K562 (cell line): ENCODE data around the gene FERMT3. TPM values are rescaled to one million over a fixed set of nuclear protein-coding genes. Genes with fewer than 3 reads are reported as not detected.

ENCODE experiments used
- ARNT ChIP-seq, 2 experiments: fragments of 450-650 bp; IDR thresholded peaks; 2 replicates each; pipeline ENCODE4 v1.6.1; 2016; ENCODE audit warnings: mild to moderate bottlenecking in 1 of 2
- CCAR2 ChIP-seq: fragments of 200-400 bp; formaldehyde crosslinking; IDR thresholded peaks from 2 replicates; pipeline ENCODE4 v1.6.1; 2017; ENCODE audit warnings: mild to moderate bottlenecking, low read depth, low read length
- CEBPB ChIP-seq: fragments of 450-650 bp; IDR thresholded peaks from 2 replicates; pipeline ENCODE4 v1.6.1; 2016; ENCODE audit warnings: missing genetic modification characterization, missing compliant biosample characterization
- CTCF ChIP-seq, 3 experiments: IDR thresholded peaks in 2 of 3; conservative IDR thresholded peaks in 1 of 3; 2 replicates each; pipeline ENCODE4 v1.5.1; 2011 to 2012; ENCODE audit warnings: low read length in 3 of 3, mild to moderate bottlenecking in 3 of 3, control low read depth in 2 of 3, improper control_type of control experiment in 1 of 3, inconsistent platforms in 1 of 3, low read depth in 1 of 3, mixed read lengths in 1 of 3, moderate library complexity in 1 of 3; ENCODE audit not compliant: insufficient read depth in 2 of 3
- DLX4 ChIP-seq: fragments of 250-450 bp; sonication (Bioruptor Pico); IDR thresholded peaks from 2 replicates; pipeline ENCODE4 v1.6.1; 2021; ENCODE audit warnings: mild to moderate bottlenecking
- GATA2 ChIP-seq: sonication (generic); formaldehyde crosslinking; IDR thresholded peaks from 2 replicates; pipeline ENCODE4 v1.4.0; 2020; ENCODE audit warnings: mild to moderate bottlenecking, missing genetic modification reagents
- GTF2F1 ChIP-seq: IDR thresholded peaks from 2 replicates; pipeline ENCODE4 v1.6.1; 2011; ENCODE audit warnings: low read depth, low read length, improper control_type of control experiment
- HNRNPL ChIP-seq: fragments of 200-400 bp; formaldehyde crosslinking; IDR thresholded peaks from 2 replicates; pipeline ENCODE4 v1.6.1; 2017; ENCODE audit warnings: low read depth, mild to moderate bottlenecking, low read length
- JUN ChIP-seq, 2 experiments: sonication (generic) in 1 of 2; formaldehyde crosslinking in 1 of 2; IDR thresholded peaks; 2 replicates each; pipeline versions ENCODE4 v1.6.1 to v1.8.0; 2012 to 2022; ENCODE audit warnings: borderline replicate concordance in 2 of 2, mild to moderate bottlenecking in 2 of 2, improper control_type of control experiment in 1 of 2, low read depth in 1 of 2, low read length in 1 of 2, missing genetic modification reagents in 1 of 2
- MEF2A ChIP-seq: IDR thresholded peaks from 2 replicates; pipeline ENCODE4 v1.6.1; 2011; ENCODE audit warnings: low read depth, mild to moderate bottlenecking, low read length, moderate library complexity; ENCODE audit not compliant: control insufficient read depth
- MEF2D ChIP-seq: conservative IDR thresholded peaks from 2 replicates; pipeline ENCODE4 v1.6.1; 2016; ENCODE audit warnings: low read depth, missing genetic modification characterization, missing compliant biosample characterization
- NFE2 ChIP-seq: IDR thresholded peaks from 2 replicates; pipeline ENCODE4 v1.6.1; 2014; ENCODE audit warnings: antibody characterized with exemption, low read depth
- NRF1 ChIP-seq, 2 experiments: fragments of 450-650 bp; IDR thresholded peaks in 1 of 2; conservative IDR thresholded peaks in 1 of 2; 2 replicates each; pipeline ENCODE4 v1.6.1; 2014; ENCODE audit warnings: mild to moderate bottlenecking in 2 of 2
- SIX5 ChIP-seq, 2 experiments: IDR thresholded peaks; 2 replicates each; pipeline ENCODE4 v1.6.1; 2011; ENCODE audit warnings: low read length in 2 of 2, borderline replicate concordance in 1 of 2, low read depth in 1 of 2, mild to moderate bottlenecking in 1 of 2, moderate library complexity in 1 of 2; ENCODE audit not compliant: insufficient read depth in 1 of 2
- SMAD3 ChIP-seq: fragments of 450-650 bp; formaldehyde crosslinking; conservative IDR thresholded peaks from 2 replicates; pipeline ENCODE4 v1.4.0; 2020; ENCODE audit warnings: mild to moderate bottlenecking
- SUPT5H ChIP-seq: fragments of 450-650 bp; IDR thresholded peaks from 2 replicates; pipeline ENCODE4 v1.6.1; 2016
- ZNF436 ChIP-seq: fragments of 250-450, 450-650 bp; sonication (Bioruptor Pico); formaldehyde crosslinking; IDR thresholded peaks from 2 replicates; pipeline ENCODE4 v1.7.0; 2020; ENCODE audit warnings: mild to moderate bottlenecking
- ZNF707 ChIP-seq: fragments of 250-450 bp; sonication (Bioruptor Pico); conservative IDR thresholded peaks from 2 replicates; pipeline ENCODE4 v1.8.0; 2022; ENCODE audit warnings: inconsistent platforms, mild to moderate bottlenecking, moderate library complexity
- polyA plus RNA-seq, 8 experiments: library from polyadenylated mRNA; depleted of rRNA in 4 of 8; stranded (reverse) in 5 of 8; unstranded in 3 of 8; fragments of >200 nt; fragmentation: Nextera tagmentation in 2 of 8; fragmentation: Illumina TruSeq in 1 of 8; extraction: Ambion mirVana in 2 of 8; extraction: Trizol in 1 of 8; gene quantifications; 2 replicates each; pipeline versions ENCODE4 v1.2.1 to v1.2.3, GENCODE V29; 2011 to 2014; ENCODE audit warnings: inconsistent platforms in 1 of 8, missing spikeins in 1 of 8
- total RNA-seq, 7 experiments: library from RNA; depleted of rRNA in 6 of 7; stranded (reverse); fragments of >200 nt in 6 of 7; fragmentation: Illumina TruSeq in 2 of 7; extraction: Trizol in 2 of 7; gene quantifications; 2 replicates each; pipeline versions ENCODE4 v1.2.1 to v1.2.3, GENCODE V29; 2011 to 2021; ENCODE audit warnings: low replicate concordance in 1 of 7
- TF ChIP-seq, protein P1 (sequence below): fragments of 450-650 bp; IDR thresholded peaks from 2 replicates; pipeline ENCODE4 v1.6.1; 2017; ENCODE audit warnings: antibody characterized with exemption, mild to moderate bottlenecking
- TF ChIP-seq, protein P2 (sequence below): fragments of 450-650 bp; IDR thresholded peaks from 2 replicates; pipeline ENCODE4 v1.6.1; 2017; ENCODE audit warnings: mild to moderate bottlenecking, moderate library complexity

The FERMT3 gene
- total and polyA plus RNA-seq, 9 of the 15 experiments (the other 6 are each of a cell fraction or from before 2014, with no cell fraction given): 3.2 to 275 (median 79.7) TPM

DNA sequence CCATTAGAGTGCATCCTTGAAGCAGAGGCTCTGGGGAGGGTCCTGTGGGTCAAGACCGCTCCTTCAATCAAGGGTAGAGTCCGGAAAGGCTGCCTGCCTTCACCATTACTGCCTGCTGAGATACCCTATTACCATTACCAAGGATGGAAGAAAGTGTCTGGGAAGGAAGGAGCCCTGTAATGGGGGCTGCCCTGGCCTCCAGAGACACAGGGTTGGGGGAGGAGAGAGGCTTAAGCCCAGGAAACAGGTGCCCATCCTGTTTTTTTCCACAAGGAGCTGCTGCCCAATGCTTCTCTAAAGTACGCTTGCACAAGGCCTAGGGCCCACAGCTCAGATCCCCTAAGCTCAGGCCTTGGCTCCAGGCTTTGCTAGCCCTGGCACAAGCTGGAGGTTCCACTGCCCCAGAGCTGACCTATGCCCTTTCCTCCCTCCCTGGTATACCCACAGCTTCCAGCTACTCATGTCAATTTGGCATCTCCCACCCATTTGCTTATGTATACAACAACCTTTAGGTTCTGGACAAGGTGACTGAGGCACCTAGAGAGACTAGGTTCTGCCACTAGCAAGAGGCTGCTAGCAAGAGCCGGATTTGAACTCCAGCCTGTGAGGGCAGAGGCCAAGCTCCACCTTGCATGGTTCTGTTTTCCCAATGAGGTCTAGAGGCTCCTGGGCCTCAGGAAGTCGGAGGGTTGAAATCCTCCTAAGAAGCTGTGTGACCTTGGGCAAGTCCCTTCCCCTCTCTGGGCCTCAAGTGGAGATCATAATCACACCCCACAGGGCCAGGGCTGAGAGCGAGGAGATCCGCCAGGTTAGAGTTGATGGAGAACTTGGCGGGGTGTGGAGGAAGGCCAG, 43.3 kb downstream of the FERMT3 start (continued):
- TF ChIP-seq JUN (IDR thresholded peaks at IDR 0.05; ENCODE audit: borderline replicate concordance, low read depth, low read length) (no peak), JUN (CRISPR knock-in tag; IDR thresholded peaks at IDR 0.05; ENCODE audit: borderline replicate concordance) (no peak), MEF2A (no peak), ZNF707 (CRISPR knock-in tag) (no peak), CCAR2 (no peak), MEF2D (no peak), GATA2 (CRISPR knock-in tag) (peak; percentile 82), CEBPB (no peak), SUPT5H (no peak), DLX4 (no peak), NRF1 (conservative IDR thresholded peaks at IDR 0.05 in 1 of 2, IDR thresholded peaks at IDR 0.05 in 1 of 2) (no peak), ARNT (IDR thresholded peaks at IDR 0.05) (0 out of 4 replicates have a peak, but pooled peaks of 1 of the 2 experiments have one; percentile 44), CTCF (IDR thresholded peaks at IDR 0.05 in 2 of 3, conservative IDR thresholded peaks at IDR 0.05 in 1 of 3; ENCODE audit: insufficient read depth in 2 of 3, low read depth in 1 of 3, low read length in 3 of 3) (no peak), GTF2F1 (no peak), SMAD3 (CRISPR knock-in tag) (no peak), SIX5 (IDR thresholded peaks at IDR 0.05; ENCODE audit: borderline replicate concordance in 1 of 2, insufficient read depth in 1 of 2, low read depth in 1 of 2, low read length in 2 of 2) (no peak), HNRNPL (no peak), ZNF436 (CRISPR knock-in tag) (no peak), NFE2 (no peak)
- TF ChIP-seq, protein P1, sequence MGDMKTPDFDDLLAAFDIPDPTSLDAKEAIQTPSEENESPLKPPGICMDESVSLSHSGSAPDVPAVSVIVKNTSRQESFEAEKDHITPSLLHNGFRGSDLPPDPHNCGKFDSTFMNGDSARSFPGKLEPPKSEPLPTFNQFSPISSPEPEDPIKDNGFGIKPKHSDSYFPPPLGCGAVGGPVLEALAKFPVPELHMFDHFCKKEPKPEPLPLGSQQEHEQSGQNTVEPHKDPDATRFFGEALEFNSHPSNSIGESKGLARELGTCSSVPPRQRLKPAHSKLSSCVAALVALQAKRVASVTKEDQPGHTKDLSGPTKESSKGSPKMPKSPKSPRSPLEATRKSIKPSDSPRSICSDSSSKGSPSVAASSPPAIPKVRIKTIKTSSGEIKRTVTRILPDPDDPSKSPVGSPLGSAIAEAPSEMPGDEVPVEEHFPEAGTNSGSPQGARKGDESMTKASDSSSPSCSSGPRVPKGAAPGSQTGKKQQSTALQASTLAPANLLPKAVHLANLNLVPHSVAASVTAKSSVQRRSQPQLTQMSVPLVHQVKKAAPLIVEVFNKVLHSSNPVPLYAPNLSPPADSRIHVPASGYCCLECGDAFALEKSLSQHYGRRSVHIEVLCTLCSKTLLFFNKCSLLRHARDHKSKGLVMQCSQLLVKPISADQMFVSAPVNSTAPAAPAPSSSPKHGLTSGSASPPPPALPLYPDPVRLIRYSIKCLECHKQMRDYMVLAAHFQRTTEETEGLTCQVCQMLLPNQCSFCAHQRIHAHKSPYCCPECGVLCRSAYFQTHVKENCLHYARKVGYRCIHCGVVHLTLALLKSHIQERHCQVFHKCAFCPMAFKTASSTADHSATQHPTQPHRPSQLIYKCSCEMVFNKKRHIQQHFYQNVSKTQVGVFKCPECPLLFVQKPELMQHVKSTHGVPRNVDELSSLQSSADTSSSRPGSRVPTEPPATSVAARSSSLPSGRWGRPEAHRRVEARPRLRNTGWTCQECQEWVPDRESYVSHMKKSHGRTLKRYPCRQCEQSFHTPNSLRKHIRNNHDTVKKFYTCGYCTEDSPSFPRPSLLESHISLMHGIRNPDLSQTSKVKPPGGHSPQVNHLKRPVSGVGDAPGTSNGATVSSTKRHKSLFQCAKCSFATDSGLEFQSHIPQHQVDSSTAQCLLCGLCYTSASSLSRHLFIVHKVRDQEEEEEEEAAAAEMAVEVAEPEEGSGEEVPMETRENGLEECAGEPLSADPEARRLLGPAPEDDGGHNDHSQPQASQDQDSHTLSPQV: no peak
- TF ChIP-seq, protein P2, sequence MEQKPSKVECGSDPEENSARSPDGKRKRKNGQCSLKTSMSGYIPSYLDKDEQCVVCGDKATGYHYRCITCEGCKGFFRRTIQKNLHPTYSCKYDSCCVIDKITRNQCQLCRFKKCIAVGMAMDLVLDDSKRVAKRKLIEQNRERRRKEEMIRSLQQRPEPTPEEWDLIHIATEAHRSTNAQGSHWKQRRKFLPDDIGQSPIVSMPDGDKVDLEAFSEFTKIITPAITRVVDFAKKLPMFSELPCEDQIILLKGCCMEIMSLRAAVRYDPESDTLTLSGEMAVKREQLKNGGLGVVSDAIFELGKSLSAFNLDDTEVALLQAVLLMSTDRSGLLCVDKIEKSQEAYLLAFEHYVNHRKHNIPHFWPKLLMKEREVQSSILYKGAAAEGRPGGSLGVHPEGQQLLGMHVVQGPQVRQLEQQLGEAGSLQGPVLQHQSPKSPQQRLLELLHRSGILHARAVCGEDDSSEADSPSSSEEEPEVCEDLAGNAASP: no peak
